ENCODE data around the gene HTR3A. TPM values are rescaled to one million over a fixed set of nuclear protein-coding genes. Genes with fewer than 3 reads are reported as not detected.

HTR3A gene
- total RNA-seq (2022; extraction: Qiagen RNA extraction), result not detected in 5 replicates

GRCh38 chr11:113974741-113975470, at the start of gene HTR3A:
Gene HTR3A, plus strand, starts transcription at chr11:113975108. Its CDS starts 218 bp downstream, at chr11:113975326.

Other genes starting within 250 kb of the HTR3A start
- gene ZW10, start 201.4 kb upstream of the HTR3A start, total RNA-seq (2022; extraction: Qiagen RNA extraction), result 12.0 to 15.1 TPM (median 12.8 TPM) in 5 replicates
- gene CLDN25, start 195.3 kb upstream of the HTR3A start, total RNA-seq (2022; extraction: Qiagen RNA extraction), result not detected in 5 replicates
- 13.5 to 20.8 TPM (median 16.1 TPM) in 5 replicates for gene USP28, start 99.5 kb upstream of the HTR3A start, total RNA-seq (2022; extraction: Qiagen RNA extraction)
- gene HTR3B, start 70.3 kb upstream of the HTR3A start, total RNA-seq (2022; extraction: Qiagen RNA extraction), result not detected in 5 replicates
- gene ZBTB16, start 84.6 kb downstream of the HTR3A start, total RNA-seq (2022; extraction: Qiagen RNA extraction), result 0.06 to 0.07 TPM (median 0.06 TPM) in 4 of 5 replicates, not detected in the other